ENCODE results near the gene SMARCAL1.

- TF ChIP-seq CTCF (IDR thresholded peaks at IDR 0.05) (no peak), POLR2A (IDR thresholded peaks at IDR 0.05) (no peak)
These were observed 113.7 kb downstream of the SMARCAL1 start for GRCh38 chr2:216525972-216526371.
